ENCODE results near the gene MRPL17. TPM values are rescaled to one million over a fixed set of nuclear protein-coding genes. Genes with fewer than 3 reads are reported as not detected.

Gene MRPL17
- total and polyA plus RNA-seq, 2 experiments from 2014 or later: 26.7 to 81.8 TPM

- no peak overlapping the region for H2AFZ ChIP-seq
- DNase-seq (ENCODE audit: low spot score): no peak
- H3F3A ChIP-seq (replicated peaks; ENCODE audit: low read depth): no peaks in the 10 kb centered on the region
- no peak overlapping the region for H3K4me3 ChIP-seq
- Mint-ChIP-seq H3K27me3 (ENCODE audit: insufficient read depth, low read depth, poor library complexity) (no peaks in the 10 kb centered on the region), H3K4me3 (no peak overlapping the region), H3K9me3 (peaks cover 11% of the 10 kb centered on the region), H3K27ac (no peak overlapping the region), H3K4me1 (peaks cover 3% of the 10 kb centered on the region; the same call in 2 of the 3 replicates), H3K36me3 (ENCODE audit: low read depth) (peaks cover 7% of the 10 kb centered on the region; the same call in 1 of the 3 replicates)
- no peak for TF ChIP-seq NANOG (IDR thresholded peaks at IDR 0.05; ENCODE audit: borderline replicate concordance)
- TF ChIP-seq CTCF (conservative IDR thresholded peaks at IDR 0.05; ENCODE audit: low read depth in 2 of 2): no peak
- TF ChIP-seq POLR2AphosphoS5 (IDR thresholded peaks at IDR 0.05; ENCODE audit: low read depth): no peak
- no peak for TF ChIP-seq JUNB (IDR thresholded peaks at IDR 0.05; ENCODE audit: unreplicated experiment)
- TF ChIP-seq ZNF331 (CRISPR knock-in tag; IDR thresholded peaks at IDR 0.05; ENCODE audit: low read depth): no peak
- no peak for TF ChIP-seq ZNF114 (CRISPR knock-in tag; IDR thresholded peaks at IDR 0.05)
- no peak for TF ChIP-seq REST (IDR thresholded peaks at IDR 0.05; ENCODE audit: unreplicated experiment)
- no peak for TF ChIP-seq EZH2phosphoT487 (IDR thresholded peaks at IDR 0.05; ENCODE audit: unreplicated experiment)
- no peak for TF ChIP-seq ZNF462 (CRISPR knock-in tag; IDR thresholded peaks at IDR 0.05)
- TF ChIP-seq CREB1 (CRISPR knock-in tag; IDR thresholded peaks at IDR 0.05; ENCODE audit: low read depth): no peak
- TF ChIP-seq STAT1 (IDR thresholded peaks at IDR 0.05; ENCODE audit: unreplicated experiment): no peak
- TF ChIP-seq ETS1 (IDR thresholded peaks at IDR 0.05): no peak
- no peak for TF ChIP-seq EZH2 (IDR thresholded peaks at IDR 0.05; ENCODE audit: low read depth, unreplicated experiment)
- peaks cover 4% of the 10 kb centered on the region; the same call in 1 of the 2 replicates for H3K4me1 ChIP-seq (ENCODE audit: insufficient read depth)
- no peaks in the 10 kb centered on the region for H3K79me2 ChIP-seq (replicated peaks; ENCODE audit: insufficient read depth)
- no peak overlapping the region for H3K4me2 ChIP-seq
- H3K36me3 ChIP-seq (ENCODE audit: insufficient read depth): peaks cover 7% of the 10 kb centered on the region; the same call in 1 of the 2 replicates
- no peaks in the 10 kb centered on the region for H4K20me1 ChIP-seq (replicated peaks; ENCODE audit: insufficient read depth)
- peak; percentile 44; the same call in 1 of the 3 replicates for ATAC-seq
- no peaks in the 10 kb centered on the region for H3K27me3 ChIP-seq (ENCODE audit: insufficient read depth)
- no peaks in the 10 kb centered on the region for H3K9me2 ChIP-seq (ENCODE audit: insufficient read depth)
- H3K27ac ChIP-seq (ENCODE audit: low read depth): no peak overlapping the region
These were observed 10.4 kb upstream of the MRPL17 start for GRCh38 chr11:6693342-6694228.

Data from GM23338 (cell line).